ENCODE results near the gene SPON2. TPM values are rescaled to one million over a fixed set of nuclear protein-coding genes. Genes with fewer than 3 reads are reported as not detected.
A peak's percentile ranks its signal among the peaks of the same experiment; 100 is the strongest.

Gene SPON2
- total RNA-seq, 1 donor from 2014 or later: 6.1 TPM

- FAIRE-seq (no peak), DNase-seq (ENCODE audit: low spot score in 2 of 2) (peak; percentile 81 to 82)
Observed at GRCh38 chr4:1209821-1210220, 37.4 kb upstream of the SPON2 start.

GRCh38 chr4:1208970-1209704 lies 36.8 kb upstream of the SPON2 start:
- no peak for DNase-seq (ENCODE audit: low spot score in 2 of 2)
- no peak for FAIRE-seq

- DNase-seq (ENCODE audit: low spot score in 2 of 2): no peak
- FAIRE-seq: no peak
Observed at GRCh38 chr4:1208266-1208961, 36.0 kb upstream of the SPON2 start.

- DNase-seq (ENCODE audit: low spot score in 2 of 2) (peak; percentile 76 to 85), FAIRE-seq (no peak)
Observed at GRCh38 chr4:1207603-1208265, 35.4 kb upstream of the SPON2 start.

GRCh38 chr4:1207157-1207470 lies 34.7 kb upstream of the SPON2 start:
- FAIRE-seq: no peak
- DNase-seq (ENCODE audit: low spot score in 2 of 2): no peak

DNA sequence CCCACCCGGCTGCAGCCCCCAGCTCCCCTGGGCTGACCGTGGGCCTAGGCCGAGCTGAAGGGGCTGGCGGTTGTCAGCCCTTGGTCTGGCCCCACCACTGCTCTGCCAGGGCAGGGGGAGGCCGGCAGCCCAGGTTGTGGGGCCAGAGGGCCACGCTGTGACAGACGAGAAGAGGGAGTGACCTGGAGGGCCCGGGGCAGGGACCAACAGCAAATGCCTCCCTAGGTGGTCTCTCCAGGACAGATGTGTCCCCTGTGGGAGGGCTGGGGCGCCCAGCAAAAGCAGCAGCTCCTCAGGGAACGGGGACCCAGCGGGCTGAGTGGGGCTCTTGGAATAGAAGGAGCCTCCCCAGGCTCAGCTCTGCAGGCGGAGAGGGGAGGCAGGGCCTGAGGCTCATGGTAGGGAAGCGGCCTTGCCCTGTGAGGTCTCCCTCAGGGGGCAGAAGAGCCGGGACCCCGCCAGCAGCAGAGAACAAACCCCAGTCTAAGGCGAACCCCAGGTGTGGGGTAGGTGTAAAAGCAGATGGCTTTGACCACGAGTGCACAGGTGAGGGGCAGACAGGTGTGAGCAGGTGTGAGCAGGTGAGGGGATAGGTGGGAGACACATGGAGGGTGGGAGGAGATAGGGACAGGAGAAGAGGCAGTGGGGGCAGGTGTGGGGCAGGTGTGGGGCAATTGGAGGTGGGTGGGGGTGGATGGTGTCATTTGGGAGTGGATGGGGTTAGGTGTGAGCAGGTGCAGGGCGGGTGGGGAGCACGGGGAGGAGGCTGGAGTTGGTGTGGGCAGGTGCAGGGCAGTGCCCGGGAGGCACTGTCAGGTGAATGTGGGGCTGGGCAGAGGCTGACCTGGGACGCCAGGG lies 34.1 kb upstream of the SPON2 start:
- no peak for FAIRE-seq
- no peak for DNase-seq (ENCODE audit: low spot score in 2 of 2)

DNA sequence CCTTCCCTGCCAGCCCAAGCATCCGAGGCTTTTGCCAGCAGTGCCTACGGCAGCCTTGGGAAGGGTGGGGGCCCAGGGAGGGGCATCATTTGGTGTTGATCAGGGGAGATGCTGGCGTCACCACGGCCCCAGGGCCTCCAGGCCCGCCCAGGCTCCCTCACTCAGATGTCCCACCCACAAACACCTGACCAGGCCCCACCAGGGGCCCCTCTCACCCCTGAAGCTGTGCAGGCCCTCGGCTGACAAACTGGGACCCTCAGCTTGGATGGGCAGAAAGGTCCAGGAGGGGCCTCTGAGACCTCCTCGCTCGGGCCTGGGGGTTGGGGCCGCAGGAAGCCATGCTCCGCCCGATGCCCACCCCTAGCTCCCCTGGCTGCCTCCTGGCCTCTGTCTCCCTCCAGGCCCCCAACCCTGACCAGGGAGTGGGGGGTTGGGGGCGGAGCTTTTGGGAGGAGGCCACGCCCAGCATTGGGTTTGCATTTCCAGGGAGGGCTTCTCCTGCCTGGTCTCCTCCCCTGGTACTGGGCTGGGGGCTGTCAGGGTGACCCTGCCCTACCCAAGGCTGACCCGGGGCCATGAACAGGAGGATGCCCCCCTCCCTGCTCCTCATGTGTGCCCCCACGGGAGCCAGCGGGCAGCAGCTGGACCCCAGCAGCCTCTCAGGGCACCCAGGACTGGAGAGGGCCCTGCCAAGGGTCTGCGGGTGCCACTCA lies 33.4 kb upstream of the SPON2 start:
- DNase-seq (ENCODE audit: low spot score in 2 of 2) (no peak), FAIRE-seq (no peak)

DNA sequence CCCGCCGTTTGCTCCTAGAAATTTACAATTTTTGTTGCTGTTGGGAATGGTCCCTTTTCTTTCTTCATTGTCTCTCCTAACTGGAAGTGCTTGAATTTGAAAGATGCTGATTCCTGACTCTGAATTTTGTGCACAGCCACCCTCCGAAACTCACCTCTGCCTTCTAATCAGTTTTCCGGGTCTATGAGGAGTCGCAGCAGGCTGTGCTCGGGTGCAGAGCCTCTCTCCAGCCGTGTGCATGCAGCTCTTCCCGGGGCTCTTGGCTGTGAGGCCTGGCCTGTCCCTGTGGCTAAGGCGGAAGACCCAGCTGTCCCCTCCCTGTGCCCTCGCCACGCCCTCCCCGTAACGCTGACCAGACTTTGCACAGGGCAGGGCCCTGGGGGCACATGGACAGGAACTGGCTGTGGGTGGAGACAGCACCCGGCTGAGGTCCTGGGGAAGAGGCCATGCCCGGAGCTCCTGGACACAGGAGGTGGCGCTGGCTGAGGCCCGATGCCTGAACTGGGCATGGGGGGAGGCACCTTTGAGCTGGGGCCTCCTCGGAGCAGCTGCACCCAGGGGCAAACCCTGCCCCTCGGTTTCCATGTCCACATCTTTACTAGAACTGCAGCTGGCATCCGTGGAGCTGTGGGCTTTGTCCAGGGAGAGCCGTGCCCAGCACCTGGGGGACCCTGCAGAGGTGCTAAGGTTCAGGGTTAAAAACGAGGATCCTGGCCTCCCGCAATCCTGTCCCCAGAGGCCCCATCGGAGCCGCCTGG lies 32.6 kb upstream of the SPON2 start:
- no peak for DNase-seq (ENCODE audit: low spot score in 2 of 2)
- no peak for FAIRE-seq

DNA sequence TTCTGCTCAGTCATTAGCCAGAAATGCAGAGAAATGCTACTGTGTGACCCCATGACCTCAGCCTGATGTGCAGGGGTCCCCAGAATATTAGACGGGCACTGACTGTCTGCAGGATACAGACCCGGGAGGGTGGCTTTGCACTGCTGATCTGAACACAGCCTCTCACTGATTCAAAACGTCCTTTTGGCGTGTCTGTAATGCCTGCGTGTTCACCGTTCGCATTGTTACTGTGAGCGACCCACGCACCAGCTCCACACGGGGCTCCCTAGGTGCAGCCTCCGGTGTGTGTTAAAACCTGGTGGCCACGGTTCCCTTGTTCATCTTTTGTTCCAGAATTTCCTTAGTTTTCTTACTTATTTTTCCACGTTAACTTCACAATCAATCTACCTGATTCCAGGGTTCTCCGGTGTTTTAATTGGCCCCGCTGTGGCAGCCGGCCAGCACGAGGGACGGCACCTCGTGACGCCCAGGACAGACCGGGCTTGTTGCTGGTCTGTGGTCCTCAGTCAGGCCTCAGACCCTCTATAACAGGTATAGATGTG lies 32.0 kb upstream of the SPON2 start:
- DNase-seq (ENCODE audit: low spot score in 2 of 2) (no peak), FAIRE-seq (no peak)

DNA sequence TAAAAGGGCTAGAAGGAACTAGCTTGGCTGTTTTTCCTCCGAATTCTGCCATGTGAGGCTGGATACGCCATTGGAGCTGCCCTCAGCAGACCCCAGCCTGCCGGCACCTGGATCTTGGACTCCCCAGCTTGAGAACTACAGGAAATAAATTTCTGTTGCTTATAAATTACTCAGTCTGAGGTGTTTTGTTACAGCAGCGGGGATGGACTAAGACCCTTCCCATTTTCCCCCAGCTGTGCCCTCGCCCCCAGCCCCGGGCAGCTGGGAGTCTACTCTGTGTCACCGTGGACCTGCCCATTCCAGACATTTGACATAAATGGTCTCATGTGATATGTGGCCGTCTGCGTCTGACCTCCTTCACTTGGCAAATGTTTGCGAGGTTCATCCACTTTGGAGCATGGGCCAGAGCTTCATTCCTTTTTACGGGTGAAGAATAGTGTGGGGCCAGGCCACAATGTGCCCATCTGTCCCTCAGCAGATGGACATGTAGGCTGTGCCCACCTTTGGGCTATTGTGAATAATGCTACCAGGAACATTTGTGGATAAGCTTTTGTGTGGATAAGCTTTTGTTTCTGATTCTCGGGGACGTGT lies 30.7 kb upstream of the SPON2 start:
- no peak for FAIRE-seq
- DNase-seq (ENCODE audit: low spot score in 2 of 2): no peak

DNA sequence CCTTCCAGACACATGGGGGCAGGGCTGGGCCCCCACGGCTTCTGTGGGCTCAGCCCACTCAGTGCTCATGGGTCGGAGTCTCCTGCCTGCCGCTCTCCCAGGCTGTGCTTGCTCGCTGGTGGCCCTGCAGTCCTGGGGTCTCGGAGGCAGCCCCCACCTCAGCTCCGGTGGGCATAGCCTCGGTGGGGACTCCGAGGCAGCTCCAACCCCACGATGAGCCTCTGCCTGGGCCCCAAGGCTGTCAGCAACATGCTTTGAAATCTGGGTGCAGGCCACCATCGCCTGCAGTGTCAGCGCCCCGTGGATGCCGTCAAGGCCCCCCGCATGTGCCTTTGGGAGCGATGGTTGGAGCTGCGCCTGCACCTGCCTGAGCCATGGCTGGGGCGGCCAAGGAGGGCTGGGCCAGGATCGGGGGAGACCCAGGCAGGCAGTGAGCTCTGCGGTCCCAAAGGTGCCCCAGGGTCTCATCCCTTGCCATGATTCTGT lies 30.2 kb upstream of the SPON2 start:
- FAIRE-seq (no peak), DNase-seq (ENCODE audit: low spot score in 2 of 2) (no peak)

DNA sequence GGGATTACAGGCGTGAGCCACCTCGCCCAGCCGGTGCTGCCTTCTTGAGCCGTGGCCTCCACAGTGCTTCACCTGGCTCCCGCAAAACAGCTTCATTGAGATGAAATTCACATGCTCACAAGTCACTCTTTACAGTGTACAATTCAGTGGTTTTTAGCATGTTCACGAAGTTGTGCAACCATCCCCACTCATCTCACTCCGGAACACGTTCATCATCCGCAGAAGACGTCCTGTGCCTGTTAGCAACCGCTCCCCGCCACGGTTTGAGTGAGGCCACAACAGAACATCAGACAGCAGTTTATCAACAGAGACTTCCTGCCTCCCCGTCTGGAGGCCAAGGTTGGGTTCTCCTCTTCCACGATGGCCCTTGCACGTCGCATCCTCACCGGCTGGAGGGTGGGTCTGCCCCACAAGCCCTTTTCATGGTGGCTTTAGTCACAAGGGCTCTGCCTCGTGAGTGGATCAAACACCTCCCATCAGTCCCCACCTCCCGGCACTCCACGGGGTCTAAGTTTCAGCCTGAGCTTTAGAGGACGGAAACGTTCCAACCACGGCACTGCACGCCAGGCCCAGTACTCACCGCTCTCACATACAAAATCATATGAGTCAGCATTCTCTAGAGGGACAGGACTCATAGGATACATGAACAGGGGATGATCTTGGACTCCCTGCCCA lies 29.6 kb upstream of the SPON2 start:
- DNase-seq (ENCODE audit: low spot score in 2 of 2): no peak
- FAIRE-seq: no peak

- no peak for FAIRE-seq
- DNase-seq (ENCODE audit: low spot score in 2 of 2): no peak
Observed at GRCh38 chr4:1200425-1201035, 28.1 kb upstream of the SPON2 start.

DNA sequence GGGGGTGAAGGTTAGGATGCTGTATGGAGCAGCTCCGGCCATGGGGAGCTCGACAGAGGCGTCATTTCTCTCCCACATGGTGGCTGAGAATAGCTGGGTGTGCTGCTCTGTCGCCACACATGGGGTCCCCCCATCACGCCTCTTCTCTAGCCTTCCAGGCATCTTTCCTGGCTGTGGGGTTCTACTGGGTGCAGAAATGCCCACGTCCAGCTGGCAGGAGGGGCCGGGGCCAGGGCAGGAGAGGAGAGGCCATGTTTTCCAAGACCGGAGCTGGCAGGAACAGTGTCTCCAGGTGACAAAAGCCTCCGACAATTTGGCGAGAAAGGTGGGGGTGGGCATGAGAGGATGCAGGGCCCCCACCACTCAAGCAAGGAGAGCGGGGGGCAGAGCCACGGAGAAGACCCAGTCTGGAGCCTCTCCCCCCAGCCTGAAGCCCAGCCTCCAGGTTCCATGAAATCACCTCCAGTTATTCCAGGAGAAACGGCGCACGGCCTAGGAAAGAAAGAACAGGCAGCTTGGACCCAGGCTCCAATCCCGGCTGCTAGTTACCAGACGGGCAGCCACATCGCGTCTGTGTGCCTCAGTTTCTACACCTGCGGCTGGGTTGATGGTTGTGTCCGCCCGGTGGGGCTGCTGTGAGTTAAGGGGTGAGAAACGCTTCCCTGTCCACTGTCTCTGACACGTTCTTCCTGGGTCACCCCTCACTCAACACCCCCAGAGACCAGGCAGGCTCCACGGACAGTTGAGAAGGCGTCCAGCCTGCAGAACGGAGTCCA lies 27.4 kb upstream of the SPON2 start:
- FAIRE-seq (no peak), DNase-seq (ENCODE audit: low spot score in 2 of 2) (no peak)

GRCh38 chr4:1198098-1198844 lies 25.9 kb upstream of the SPON2 start:
- FAIRE-seq (no peak), DNase-seq (ENCODE audit: low spot score in 2 of 2) (no peak)

All from frontal cortex (tissue), 4 donors.